ENCODE measurements around the gene GOLGA1. TPM values are rescaled to one million over a fixed set of nuclear protein-coding genes. Genes with fewer than 3 reads are reported as not detected.
"Not testable (repeated sequence)": the region's sequence is repeated elsewhere in the genome, so short reads cannot be mapped to it uniquely, and the experiment has no call there.

Gene GOLGA1
- total RNA-seq, 1 experiment from 2014 or later: 14.1 TPM

DNA sequence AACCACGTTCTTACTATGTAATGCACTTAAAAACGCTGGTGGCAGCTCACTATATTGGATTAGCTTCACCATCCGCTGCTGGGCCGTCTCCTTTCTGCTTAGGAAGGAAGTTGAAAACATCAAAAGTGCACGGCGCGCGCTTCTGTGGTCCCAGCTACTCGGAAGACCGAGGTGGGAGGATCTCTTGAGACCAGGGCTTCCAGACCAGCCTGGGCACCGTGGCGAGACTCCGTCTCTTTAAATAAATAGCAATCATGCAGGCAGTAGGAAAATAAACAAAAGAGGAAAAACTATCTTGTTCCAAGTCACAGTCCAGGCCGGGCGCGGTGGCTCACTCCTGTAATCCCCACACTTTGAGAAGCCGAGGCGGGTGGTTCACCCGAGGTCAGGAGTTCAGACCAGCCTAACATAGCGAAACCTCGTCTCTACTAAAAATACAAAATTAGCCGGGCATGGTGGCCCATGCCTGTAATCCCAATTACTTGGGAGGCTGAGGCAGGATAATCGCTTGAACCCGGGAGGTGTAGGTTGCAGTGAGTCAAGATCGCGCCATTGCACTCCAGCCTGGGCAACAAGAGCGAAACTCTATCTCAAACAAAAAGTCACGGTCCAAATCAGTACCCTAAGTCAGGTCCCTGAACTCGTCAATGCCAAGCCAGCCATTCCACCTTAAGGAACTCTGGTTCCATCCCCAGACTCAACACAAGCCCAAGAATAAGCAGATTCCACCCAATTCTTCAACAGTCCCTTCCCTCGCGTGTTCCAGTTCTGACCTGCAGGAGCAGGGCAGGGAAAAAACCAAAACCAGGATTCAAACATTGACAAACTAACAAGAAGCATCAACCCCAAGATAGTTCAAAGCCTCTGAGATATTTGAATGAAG is 1.0 kb upstream of the GOLGA1 start:
- in situ Hi-C loops (cut with HindIII; ENCODE audit: low pct_unique_long_range_greater_than_20kb, low sequenced_read_pairs): no loop called here
- no peak for DNase-seq (ENCODE audit: low read depth)

DNA sequence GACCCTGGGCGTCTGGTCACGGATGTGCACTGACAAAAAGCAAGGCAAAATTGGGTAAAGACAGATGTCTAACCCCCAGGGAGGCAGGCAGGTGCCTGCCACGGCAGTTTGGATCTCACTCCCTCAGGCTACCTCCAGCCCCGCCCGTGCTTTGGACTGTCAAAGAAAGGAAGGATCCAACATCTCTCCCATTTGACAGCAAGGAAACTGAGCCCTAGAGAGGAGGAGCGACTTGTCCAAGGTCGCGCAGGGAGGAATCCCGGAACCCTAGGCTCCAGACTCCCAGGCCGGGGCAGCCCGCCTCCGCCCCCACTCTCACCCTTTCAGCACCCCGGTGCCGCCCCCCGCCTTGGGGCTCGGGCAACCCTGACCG is 376 bp downstream of the GOLGA1 start:
- no peak for DNase-seq (ENCODE audit: low read depth)
- in situ Hi-C loops (cut with HindIII; ENCODE audit: low pct_unique_long_range_greater_than_20kb, low sequenced_read_pairs): no loop called here

DNA sequence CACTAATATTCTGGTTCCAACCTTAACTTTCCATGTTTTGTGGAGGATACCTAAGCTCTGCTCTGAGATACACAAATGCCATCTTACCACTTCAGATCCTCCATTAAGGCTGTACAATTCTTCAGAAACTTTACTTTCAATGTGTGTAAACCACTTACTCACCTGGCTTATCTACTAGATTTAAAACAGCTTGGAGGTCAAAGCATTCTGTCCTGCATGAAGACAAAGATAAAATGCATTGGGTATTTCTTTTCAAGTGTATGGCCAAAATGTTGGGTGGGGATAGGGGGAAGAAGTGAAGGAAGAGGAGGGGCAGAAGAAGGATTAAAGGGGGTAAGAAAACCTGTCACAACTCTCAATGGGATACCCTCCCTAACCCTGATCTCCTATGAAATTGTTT is 939 bp downstream of the GOLGA1 start:
- in situ Hi-C loops (cut with HindIII; ENCODE audit: low pct_unique_long_range_greater_than_20kb, low sequenced_read_pairs): no loop called here
- no peak for DNase-seq (ENCODE audit: low read depth)

DNA sequence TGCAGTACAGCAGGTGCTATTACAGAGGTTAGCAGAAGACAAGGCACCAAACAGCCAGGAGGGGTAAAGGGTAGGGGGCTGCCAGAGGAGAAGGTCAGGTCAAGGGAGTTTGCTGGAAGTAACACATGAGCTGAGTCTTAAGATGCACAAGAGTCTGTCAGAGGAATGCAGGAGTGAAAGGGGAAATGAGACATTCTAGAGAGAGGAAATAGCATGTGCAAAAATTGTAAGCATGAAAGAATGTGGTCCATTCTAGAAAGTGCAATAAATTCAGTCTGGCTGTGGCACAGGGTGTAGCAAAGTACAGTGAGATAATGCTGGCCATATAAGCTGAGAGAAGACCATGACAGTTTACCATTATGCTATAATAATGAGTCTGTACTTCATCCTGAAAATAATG is 6.6 kb downstream of the GOLGA1 start:
- no peak for DNase-seq (ENCODE audit: low read depth)
- in situ Hi-C loops (cut with HindIII; ENCODE audit: low pct_unique_long_range_greater_than_20kb, low sequenced_read_pairs): no loop called here

DNA sequence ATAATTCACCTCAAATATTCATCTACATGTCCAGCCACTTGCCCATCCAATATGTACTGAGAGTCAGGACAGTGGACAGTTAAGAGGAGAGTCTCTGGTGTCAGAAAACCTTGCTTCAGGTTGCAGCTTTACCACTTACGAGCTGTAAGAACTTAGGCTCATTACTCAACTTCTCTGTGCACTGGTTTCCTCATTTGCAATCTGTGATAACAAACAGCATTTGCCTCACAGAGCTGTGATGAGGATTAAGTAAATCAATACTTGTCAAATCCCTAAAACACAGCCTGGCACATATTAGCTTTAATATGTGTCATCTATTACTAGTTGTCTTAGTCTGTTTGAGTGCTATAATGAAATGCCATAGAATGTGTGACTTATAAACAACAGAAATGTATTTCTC is 8.6 kb downstream of the GOLGA1 start:
- no peak for DNase-seq (ENCODE audit: low read depth)
- in situ Hi-C loops (cut with HindIII; ENCODE audit: low pct_unique_long_range_greater_than_20kb, low sequenced_read_pairs): no loop called here

DNA sequence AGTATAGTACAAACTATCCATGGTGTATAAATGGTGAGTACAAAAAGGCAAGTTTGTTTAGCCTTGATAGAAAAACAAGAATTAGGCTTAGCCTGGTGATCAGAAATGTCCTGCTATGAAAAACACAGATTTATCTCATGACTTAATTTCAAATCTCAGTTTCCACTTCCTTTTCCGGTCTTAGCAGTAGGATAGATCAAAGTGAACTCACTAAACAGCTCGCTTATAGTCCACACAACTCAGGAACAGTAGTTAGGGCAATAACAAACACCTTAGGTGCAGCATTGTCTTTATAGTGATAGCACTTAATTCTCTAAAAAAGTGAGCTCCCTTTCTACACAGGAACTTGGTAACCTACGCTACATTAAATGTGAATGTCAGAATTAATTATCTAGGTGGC is 11.4 kb downstream of the GOLGA1 start:
- in situ Hi-C loops (cut with HindIII; ENCODE audit: low pct_unique_long_range_greater_than_20kb, low sequenced_read_pairs): no loop called here
- DNase-seq (ENCODE audit: low read depth): no peak

DNA sequence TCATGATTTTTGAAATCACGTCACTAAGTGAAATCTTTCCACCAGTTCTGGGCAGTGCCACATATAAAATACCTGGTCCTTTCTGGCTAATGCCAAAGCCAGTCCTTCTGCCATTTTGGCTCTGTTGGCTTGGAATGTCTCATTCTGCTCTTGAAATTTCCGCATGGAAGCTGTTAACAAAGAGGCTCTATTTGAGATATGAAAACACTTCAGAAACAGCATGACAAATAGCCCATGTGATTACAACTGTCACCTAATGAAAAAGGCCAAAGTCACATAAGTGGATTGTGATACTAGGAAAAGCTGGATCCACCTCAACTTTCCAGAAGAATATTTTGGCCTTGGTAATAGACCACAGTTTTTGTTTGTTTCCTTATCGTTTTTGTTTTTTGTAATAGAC is 12.8 kb downstream of the GOLGA1 start:
- DNase-seq (ENCODE audit: low read depth): no peak
- in situ Hi-C loops (cut with HindIII; ENCODE audit: low pct_unique_long_range_greater_than_20kb, low sequenced_read_pairs): no loop called here

DNA sequence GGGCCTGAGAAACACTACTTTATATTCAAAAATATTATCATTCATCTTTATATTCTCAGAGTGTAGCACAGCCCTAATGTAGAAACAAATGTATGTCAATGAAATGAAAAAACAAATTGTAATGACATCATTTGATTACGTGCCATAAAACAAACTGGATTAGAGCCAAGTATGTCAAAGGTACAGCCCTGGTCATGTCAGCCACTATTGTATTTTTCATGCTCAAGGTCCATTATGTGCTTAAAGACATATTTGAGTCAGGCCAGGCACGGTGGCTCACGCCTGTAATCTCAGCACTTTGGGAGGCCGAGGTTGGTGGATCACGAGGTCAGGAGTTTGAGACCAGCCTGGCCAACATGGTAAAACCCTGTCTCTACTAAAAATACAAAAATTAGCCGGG is 20.5 kb downstream of the GOLGA1 start:
- DNase-seq (ENCODE audit: low read depth); in situ Hi-C loops (cut with HindIII; ENCODE audit: low pct_unique_long_range_greater_than_20kb, low sequenced_read_pairs): not testable (repeated sequence)

DNA sequence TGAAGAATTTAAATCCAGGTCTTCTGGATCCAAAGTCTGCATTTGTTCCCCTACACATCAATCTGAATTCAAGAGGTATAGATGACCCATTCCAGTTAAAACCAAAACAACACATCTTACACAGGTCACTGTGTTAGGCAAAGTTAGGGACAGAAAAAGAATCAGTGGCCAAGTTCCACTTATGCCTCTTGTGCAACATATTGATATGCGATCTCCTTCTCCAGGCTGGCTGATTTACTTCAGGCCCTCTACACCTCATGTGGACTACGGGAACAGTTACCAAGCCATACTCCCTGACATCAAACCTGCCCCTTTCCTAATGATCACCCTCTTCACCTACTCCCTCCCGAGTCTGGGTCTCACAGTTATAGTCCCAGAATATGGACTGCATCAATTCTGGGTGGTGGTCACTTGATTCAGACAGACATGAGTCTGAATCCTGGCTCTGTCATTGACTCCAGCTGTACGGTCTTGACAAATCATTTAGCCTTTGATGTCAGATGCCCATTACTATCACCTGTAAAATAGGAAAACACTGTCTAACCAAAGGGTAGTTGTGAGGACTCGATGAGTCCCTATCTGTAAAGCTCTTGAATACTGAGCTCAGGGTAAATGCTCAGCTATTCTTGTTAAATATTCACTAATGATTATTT is 26.0 kb downstream of the GOLGA1 start:
- no peak for DNase-seq (ENCODE audit: low read depth)
- in situ Hi-C loops (cut with HindIII; ENCODE audit: low pct_unique_long_range_greater_than_20kb, low sequenced_read_pairs): no loop called here

DNA sequence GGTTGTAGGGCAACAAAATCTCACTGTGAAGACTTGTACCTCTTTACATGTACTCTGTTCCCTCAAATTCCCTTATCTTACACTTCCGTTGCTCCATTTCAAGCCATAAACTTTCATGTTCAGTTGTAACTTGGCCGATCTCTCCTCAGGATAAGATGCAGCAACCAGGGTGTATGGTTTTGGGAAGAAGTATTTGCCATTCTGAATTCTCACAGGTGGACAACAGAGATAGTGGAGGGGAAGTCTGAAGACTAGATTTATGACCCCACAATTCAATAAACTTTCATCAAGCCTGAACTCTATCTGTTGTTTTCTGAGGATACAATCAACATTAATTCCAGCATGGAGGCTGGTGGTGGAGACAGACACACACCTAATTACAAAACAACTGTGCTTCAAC is 27.5 kb downstream of the GOLGA1 start:
- in situ Hi-C loops (cut with HindIII; ENCODE audit: low pct_unique_long_range_greater_than_20kb, low sequenced_read_pairs): no loop called here
- no peak for DNase-seq (ENCODE audit: low read depth)

DNA sequence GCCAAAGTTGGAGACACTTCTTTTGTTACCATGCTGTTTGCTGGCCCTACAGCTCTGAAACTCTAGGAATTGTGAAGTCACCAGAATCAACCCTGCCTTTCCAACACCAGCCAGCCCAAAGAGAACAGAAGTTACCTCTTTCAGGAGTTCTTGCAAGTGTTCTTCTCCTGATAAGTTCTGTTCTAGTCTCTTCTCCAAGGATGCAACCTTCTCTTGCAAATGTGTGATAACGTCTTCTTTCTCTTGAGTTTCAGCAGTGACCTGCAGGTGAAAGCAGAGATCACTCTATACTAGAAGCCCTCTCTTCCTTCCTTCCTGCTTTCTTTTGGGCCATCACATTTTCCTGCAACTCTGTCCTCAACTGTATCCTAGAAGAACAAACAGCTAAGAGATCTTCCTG is 29.1 kb downstream of the GOLGA1 start:
- in situ Hi-C loops (cut with HindIII; ENCODE audit: low pct_unique_long_range_greater_than_20kb, low sequenced_read_pairs): no loop called here
- DNase-seq (ENCODE audit: low read depth): no peak

DNA sequence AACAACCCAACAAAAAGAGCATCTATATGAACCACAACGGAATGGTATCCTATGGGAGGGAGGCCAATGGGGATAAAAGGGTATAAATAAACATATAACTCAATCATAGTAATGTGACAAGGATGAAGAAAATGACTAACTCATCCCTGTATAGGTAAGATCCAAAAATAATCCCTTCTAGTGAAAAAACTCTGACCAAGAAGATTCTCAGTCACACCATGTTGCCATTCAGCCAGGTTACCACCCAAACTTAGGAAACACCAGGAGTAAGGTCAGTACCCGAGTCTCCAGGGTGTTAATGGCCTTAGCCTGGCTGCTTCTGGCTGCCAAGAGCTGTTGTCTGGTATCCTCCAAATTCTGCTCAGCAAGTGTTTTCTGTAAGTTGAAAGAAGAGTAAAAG is 32.8 kb downstream of the GOLGA1 start:
- DNase-seq (ENCODE audit: low read depth): no peak
- in situ Hi-C loops (cut with HindIII; ENCODE audit: low pct_unique_long_range_greater_than_20kb, low sequenced_read_pairs): no loop called here

DNA sequence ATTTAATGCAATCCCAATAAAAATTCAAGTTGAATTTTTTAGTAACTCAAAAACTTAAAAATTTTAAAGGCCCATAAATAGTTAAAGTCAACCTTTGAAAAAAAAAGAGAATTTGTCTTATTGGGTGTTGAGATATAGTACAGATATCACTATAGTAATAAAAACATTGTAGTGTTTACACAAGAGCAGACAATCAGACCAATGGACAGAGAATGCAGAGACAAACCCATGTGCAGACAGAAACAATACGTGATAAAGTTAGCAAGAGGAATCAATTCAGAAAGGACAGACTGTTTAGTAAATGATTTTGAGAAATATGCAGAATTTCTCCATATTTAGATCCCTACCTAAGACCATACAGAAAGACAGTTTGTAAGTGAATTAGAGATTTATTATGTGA is 33.9 kb downstream of the GOLGA1 start:
- in situ Hi-C loops (cut with HindIII; ENCODE audit: low pct_unique_long_range_greater_than_20kb, low sequenced_read_pairs): no loop called here
- DNase-seq (ENCODE audit: low read depth): no peak

DNA sequence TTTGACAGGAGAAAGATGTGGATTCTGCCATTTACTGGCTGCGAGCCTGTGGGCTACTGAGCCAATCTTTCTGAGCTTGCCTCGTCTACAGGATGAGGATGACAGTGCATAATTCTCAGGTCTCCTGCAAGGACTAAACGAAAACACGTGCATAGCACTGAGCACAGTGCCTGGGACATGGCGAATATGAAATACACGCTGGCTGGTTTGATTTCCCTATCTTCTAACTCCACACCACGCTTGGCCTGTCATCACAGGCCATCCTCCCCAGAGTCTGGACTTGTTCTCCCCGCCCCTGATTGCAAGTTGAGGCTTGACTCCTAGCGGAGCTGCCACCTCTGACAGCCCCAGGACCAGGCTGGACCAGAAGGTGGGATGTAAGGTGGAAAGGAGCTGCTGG is 41.0 kb downstream of the GOLGA1 start:
- no peak for DNase-seq (ENCODE audit: low read depth)
- in situ Hi-C loops (cut with HindIII; ENCODE audit: low pct_unique_long_range_greater_than_20kb, low sequenced_read_pairs): no loop called here

DNA sequence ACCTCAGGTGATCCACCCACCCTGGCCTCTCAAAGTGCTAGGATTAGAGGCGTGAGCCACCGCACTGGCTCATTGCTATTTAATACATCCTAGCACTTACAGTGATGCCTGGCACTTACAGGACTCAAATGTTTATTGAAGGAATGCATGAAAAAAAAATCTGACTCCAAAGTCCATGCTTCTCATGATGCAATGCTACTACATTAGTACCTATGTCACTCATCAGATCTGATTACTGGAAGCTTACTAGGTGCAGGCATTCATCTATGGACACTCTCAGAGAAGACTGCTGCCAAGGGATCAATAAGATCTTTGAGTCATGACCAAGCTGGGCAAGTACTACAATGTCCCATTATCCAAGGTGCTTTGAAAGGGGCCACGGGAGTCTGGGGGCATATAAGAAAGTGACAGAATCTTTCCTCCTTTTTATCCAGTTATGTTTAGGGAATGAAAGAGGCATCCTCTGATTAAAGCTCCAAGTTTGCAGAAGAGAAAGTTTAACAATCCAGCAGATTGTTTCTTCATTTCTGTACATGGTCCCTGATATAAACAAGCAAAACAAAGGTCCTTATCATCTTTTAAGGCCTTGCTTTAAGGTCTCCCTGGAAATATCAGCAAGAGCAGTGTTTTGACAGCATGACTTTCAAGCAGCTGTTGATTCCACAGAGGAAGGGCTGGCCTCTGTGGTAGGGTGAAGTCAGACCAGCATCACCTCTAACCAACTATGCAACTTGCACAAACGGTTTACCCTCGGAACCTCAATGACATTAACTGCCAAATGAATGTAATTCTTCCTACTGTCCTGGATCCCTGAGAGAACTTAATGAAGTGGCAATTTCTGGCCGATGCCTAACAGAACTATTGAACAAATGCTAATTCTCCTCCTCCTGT is 43.1 kb downstream of the GOLGA1 start:
- in situ Hi-C loops (cut with HindIII; ENCODE audit: low pct_unique_long_range_greater_than_20kb, low sequenced_read_pairs): no loop called here
- no peak for DNase-seq (ENCODE audit: low read depth)

DNA sequence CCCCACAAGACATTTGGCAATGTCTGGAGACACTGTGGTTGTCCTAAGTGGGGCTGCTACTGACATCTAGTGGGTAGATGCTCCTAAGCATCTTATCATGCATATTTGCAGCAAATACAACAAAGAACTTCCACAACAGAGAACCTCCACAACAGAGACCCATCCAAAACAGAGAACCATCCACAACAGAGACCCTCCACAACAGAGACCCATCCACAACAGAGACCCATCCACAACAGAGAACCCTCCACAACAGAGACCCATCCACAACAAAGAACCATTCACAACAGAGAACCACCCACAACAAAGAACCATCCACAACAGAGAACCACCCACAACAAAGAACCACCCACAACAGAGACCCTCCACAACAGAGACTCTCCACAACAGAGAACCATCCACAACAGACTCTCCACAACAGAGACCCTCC is 46.1 kb downstream of the GOLGA1 start:
- DNase-seq (ENCODE audit: low read depth): peak; percentile 17
- in situ Hi-C loops (cut with HindIII; ENCODE audit: low pct_unique_long_range_greater_than_20kb, low sequenced_read_pairs): no loop called here

DNA sequence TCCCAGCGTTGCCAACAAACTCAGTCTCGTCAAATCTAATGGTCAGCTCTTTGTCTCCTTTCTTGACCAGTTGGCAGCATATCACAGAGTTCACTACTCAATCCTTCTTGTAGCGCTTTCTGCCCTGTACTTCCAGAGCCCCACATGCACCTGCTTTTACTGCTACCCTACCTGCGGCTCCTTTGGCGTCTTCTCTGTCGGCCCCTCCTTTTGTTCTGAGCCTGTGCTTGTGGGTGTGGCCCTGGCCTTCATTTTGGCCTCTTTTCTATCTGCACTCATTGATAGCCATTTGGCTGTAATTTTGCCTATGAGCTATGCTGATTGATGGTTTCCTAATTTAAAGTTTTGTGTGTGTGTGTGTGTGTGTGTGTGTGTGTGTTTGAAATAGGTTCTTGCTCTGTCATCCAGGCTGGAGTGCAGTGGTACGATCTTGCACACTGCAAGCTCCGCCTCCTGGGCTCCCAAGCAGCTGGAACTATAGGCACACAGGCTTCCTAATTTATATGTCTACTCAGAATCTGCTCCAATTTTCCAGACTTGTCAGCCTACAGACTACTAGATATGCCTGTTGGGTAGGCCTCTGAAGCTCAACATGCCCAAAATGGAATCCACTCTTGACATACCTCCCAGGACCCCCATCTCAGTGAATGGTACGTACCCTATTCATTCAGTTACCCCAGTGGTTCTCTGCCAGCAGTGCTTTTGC is 46.7 kb downstream of the GOLGA1 start:
- in situ Hi-C loops (cut with HindIII; ENCODE audit: low pct_unique_long_range_greater_than_20kb, low sequenced_read_pairs): no loop called here
- no peak for DNase-seq (ENCODE audit: low read depth)

DNA sequence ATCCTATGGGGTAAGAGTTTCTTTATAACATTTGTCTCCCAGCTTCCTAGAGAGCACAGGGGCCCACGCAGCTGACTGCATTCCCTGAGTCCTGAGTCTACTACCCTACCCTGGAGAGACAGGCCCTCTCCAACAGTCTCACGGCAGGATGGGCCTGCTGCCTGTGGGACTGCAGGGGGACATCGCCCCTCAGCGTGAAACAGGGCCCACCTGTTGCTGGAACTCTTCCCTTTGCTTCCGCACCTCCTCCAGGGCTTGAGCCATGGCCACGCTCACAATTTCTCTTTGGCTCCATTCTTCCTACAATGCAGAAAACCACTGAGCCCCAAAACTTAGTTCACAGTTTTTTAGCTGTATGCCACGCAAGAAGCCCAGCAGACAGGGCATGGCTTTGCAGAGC is 50.7 kb downstream of the GOLGA1 start:
- DNase-seq (ENCODE audit: low read depth): no peak
- in situ Hi-C loops (cut with HindIII; ENCODE audit: low pct_unique_long_range_greater_than_20kb, low sequenced_read_pairs): no loop called here
